HG03135 (cell line): Measurements from ENCODE around the gene GOLGA6A.
"Not testable (repeated sequence)": the region's sequence is repeated elsewhere in the genome, so short reads cannot be mapped to it uniquely, and the experiment has no call there.

Experiments
- ATAC-seq: cut with Tn5 transposase; IDR thresholded peaks from one replicate; pipeline ENCODE4 v1.9.1; 2021; ENCODE audit warnings: mild to moderate bottlenecking, moderate library complexity; ENCODE audit not compliant: unreplicated experiment

The GOLGA6A gene

DNA sequence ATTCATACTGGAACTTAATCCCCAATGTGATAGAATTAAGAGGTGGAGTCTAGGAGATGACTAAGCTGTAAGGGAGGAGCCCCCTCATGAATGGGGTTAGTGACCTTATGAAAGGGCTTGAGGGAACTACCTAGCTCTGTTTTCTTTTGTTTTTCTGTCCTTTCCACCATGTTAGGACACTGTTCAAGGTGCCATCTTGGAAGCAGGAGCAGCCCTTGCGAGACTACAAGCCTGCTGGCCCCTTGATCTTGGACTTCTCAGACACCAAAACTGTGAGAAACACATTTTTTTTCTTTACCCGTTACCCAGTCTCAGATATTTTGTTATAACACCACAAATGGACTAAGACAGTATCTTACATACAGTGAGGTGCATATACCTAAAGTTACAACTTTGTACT lies 26.5 kb downstream of the GOLGA6A start:
- no peak for ATAC-seq

DNA sequence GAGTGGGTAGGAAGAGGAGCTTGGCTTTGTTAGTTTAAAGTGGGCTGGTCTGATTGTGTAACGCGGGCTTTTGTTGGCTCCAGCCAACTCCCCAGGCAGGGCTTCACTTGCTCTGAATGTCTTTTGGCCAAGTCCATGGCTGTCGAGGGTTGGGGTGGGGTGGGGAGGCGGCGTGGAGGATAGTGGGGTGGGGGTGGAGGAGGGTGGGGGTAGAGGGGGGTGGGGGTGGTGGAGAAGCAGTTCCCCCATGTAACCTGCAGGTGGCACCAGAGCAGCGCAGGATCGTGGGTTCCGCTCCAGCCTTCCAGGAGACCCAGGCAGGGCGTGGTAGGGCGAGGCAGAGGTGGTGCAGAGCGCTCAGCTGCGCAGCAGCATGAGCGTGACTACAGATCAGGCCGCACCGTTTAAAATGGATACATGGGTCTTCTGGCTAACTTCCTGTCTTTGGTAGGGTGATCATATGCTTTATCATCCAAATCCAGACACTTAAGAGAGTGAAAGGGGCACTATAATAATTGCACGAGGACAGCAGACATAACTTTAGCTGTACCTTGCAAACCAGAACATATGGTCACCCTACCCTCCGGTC lies 28.3 kb downstream of the GOLGA6A start:
- no peak for ATAC-seq

DNA sequence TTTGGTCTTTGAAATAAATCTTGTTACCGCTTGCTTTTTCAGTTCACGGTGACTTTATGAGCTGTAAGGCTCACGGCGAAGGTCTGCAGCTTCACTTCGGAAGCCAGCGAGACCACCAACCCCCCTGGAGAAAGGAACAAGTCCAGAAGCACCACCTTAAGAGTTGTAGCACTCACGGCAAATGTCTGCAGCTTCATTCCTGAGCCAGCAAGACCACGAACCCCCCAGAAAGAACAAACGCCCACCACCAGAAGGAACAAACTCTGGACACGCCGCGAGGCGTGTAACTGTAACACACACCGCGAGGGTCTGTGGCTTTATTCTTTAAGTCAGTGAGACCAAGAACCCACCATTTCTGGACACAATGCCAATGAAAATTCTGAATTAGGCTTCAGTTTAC lies 28.8 kb downstream of the GOLGA6A start:
- ATAC-seq = no peak

DNA sequence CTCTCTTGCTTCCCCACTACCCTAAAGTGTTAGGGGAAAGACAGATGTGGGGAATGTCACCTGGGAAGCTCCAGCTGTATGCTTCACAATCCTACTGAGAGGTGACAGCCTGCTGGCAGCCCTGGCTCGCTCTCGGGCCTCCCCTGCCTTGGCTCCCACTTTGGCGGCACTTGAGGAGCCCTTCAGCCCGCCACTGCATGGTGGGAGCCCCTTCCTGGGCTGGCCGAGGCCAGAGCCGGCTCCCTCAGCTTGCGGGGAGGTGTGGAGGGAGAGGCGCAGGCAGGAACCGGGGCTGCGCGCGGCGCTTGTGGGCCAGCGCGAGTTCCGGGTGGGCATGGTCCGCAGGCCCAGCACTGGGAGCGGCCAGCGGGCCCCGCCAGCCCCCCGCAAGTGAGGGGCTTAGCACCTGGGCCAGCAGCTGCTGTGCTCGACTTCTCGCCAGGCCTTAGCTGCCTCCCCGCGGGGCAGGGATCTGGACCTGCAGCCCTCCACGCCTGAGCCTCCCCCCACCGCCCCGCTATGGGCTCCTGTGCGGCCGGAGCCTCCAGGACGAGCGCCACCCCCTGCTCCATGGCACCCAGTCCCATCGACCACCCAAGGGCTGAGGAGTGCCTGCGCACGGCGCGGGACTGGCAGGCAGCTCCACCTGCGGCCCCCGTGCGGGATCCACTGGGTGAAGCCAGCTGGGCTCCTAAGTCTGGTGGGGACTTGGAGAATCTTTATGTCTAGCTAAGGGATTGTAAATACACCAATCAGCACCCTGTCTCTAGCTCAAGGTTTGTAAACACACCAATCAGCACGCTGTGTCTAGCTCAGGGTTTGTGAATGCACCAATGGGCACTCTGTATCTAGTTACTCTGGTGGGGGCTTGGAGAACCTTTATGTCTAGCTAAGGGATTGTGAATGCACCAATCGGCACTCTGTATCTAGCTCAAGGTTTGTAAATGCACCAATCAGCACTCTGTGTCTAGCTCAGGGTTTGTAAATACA lies 29.8 kb downstream of the GOLGA6A start:
- not testable (repeated sequence) for ATAC-seq

DNA sequence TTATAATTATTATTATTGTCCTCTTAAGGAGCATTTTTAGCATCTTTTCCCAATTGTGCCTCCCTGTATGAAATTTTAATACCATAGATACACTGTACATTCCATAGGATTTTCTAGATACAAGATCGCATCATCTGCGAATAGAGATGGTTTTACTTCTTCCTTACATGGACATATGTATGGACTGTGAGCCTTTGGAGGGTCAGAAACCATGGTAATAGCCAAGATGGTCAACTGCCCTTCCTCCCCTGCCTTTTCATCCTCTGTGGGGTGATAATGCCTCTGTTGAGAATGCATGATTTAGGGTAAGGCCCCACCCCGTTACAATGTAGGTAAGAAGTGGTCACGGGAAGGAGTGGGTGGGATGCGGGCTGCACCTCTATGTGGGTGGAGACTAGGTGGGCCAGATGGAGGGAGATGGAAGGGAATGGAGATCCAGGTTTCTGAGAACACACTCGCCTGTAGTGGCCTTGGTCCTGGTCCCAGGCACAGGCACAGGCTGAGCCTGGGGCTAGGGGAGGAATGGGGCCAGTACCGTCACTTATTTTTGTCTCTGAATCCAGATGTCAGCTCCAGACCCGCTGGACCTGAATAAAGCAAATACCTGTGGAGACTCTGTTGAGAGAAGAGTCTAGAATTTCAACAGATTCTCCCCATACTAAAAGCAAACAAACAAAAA lies 31.7 kb downstream of the GOLGA6A start:
- no peak for ATAC-seq

DNA sequence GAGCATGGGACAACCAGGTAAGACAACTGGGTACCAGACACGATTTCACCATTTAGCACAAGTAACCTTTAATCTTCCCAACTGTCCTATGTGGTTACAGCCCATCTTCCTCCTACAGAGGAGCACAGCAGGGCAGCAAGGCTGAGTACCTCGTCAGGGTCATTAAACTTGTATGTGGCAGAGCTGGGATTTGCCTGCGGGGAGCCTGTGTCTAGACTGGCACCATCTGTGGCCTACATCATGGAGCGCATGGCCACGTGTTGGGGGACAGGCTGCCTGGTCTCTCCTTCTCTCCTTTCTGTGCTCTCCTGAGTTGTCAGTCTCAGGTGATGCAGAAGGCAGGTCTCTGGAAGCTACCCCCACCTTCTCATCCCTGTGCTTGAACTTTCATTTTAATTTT lies 32.2 kb downstream of the GOLGA6A start:
- no peak for ATAC-seq

DNA sequence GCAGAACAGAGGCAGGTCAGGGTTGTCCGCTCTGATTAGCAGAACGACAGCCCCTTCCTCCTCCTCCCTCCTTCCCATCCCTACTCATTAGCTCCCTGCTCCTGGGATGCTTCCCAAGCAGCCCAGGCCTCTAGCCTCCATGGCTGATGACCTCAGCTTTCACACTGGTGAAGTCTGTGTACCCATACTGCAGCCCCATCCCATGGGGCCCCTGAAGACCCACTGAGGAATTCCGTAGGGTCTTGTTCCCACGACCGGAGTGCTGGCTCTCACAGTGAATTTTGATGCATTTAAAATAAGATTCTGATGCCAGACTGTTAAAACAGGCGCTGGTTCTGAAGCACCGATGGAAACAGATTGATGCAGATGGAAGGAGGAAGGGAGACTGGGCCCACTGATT lies 36.1 kb downstream of the GOLGA6A start:
- ATAC-seq = no peak

DNA sequence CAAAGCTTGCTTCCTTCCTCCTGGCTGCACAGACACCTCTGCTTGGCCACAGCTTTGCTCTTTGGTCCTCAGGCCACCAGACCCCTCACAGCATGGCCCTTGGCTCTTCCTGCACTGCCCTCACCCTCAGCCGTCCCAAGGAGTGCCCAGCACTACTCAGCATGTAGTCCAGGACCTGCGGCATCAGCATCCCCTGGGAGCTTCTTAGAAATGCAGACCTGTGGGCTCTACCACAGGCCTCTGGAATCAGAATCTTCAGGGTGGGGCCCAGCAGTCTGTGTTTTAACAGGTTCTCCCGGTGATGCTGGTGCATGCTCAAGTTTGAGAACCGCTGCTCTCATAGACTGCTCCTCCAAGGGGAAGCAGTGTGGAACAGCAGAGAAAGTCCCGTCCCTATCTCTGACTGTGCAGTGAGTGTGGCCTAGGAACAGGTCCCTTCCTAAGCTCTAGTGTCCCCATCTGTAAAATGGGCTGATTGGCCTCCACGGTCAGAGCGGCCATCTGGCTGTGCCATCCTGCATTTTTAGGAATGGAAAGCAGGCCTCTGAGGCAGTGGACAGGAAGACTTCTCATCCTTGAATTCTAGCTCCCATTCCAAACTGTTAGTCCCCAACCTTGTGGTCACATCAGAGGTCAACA lies 36.6 kb downstream of the GOLGA6A start:
- no peak for ATAC-seq

DNA sequence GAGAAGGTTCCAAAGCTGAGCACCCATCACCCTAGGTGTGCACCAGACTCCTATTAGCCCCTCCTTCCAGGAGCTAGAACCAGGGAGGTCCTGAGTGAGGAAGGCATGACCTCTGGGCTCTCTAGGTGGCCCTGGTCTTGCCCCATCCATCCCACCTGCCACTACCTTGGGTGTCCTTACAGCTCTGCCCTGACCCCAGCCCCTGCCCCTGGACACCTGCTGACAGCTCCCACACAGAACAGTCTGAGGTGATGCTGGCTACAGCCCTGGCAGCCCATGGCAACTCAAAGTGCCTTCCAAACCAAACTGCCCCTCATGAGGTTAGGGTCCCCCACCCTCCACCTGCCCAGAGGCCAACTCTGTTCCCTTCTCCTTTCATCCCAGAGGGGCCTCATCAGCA lies 37.2 kb downstream of the GOLGA6A start:
- ATAC-seq = no peak

DNA sequence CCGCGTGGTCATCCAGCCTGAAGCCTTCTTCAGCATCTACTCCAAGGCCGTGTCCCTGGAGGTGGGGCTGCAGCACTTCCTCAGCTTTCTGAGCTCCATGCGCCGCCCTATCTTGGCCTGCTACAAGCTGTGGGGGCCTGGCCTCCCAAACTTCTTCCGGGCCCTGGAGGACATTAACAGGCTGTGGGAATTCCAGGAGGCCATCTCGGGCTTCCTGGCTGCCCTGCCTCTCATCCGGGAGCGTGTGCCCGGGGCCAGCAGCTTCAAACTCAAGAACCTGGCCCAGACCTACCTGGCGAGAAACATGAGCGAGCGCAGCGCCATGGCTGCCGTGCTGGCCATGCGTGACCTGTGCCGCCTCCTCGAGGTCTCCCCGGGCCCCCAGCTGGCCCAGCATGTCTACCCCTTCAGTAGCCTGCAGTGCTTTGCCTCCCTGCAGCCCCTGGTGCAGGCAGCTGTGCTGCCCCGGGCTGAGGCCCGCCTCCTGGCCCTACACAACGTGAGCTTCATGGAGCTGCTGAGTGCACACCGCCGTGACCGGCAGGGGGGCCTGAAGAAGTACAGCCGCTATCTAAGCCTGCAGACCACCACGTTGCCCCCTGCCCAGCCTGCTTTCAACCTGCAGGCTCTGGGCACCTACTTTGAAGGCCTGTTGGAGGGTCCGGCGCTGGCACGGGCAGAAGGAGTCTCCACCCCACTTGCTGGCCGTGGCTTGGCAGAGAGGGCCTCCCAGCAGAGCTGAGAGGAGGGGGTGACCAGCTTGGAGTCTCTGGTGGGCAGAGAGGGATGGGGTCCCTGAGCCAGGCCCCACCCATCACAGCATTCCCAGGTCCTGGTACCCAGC lies 37.9 kb downstream of the GOLGA6A start:
- no peak for ATAC-seq

DNA sequence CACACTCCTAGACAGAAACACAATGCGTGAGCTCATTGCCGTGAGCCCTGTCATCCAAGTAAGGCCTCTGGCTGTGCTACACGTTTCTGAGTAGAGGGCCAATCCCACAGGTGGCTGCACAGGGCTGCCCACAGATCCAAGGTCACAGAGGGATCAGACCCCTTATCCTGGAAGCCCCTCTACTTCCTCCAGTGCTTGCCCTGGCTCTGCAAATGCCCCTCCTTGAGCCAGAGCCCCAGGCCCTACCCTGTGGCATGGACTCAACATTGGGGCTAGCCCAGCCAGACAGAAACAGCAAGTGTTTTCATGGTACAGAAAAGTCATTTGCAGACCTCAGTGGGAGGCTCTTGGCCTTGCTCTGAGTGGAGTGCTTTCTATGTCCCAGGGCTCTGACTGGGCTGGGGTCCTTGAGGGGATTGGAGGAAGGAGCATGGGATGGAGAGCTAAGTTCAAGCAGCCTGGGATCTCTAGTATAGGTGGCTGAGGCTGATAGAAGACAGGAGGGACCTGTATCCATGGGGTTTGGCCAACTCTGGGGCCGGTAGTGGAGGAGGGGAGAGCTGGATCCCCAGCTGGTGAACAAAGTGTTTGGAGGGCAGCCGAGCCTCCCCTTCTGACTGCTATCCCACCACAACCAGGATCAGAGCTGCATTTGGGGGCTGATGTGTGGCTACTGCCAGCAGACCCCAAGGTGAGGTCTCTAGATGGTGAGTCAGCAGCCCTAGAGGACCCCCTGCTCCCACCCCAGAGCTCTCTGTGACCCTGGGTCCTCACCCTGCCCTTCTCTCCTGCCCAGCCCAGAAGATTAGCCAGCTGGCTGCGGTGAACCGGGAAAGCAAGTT lies 38.7 kb downstream of the GOLGA6A start:
- no peak for ATAC-seq

DNA sequence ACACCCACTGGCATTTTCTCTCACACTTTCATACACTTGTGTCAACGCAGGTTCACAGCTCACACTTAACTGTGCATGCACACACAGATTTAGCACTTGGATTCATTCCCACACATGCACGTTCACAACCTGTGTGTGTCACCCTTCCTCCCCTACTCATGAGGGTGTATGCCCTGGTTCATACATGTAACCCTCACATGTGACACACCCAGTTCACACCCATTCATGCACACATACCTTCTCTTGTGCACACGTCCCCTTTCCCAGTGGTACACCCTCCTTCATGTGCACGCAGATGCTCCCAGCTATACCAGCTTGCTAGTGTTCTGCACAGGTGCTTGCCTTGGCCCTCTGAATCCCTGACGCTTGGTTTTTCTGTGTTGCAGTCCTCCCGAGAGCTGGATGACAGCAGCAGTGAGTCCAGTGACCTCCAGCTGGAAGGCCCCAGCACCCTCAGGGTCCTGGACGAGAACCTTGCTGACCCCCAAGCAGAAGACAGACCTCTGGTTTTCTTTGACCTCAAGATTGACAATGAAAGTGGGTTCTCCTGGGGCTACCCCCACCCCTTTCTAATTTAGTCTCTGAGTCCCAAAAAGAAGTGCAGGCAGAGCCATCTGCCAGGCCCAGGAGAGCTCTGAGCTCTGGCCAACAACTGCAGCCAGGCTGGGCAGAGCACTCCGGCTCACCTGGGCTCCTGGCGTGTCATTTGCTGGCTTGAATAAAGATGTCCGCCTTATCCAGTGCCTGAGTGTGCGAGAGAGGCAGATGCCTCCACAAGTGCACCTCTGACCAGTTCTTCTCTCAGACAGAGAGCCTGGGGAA lies 39.5 kb downstream of the GOLGA6A start:
- ATAC-seq = no peak

DNA sequence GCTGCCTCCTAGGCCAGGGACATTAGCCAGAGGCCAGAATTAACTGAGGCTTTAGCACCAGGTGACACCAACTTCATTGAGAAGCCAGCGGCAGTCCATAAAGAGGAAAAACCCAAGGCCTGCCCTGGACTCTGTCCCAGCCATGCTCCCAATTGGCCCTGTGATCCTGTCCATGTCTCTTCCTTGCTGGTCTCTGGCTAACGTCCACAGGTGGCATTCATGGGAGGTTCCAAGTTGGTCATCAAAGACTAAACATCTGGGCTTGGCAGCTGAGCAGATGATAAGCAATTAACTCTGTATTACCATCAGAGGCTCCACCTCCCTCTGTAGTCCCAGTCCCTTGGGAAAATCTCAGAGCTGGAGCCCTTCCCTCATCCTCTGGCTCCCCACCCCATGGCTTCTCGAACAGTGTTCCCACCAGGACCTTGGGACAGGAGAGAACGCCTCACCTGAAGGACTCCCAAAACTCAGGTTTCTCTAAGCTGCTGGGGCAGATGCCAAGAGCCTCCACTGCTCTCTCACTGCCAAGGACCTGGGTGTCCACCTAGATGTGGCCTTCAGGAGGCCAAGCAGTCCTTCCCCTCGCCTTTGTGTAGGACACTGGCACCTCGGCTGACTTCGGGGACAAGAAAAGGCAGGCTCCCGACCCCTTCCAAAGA lies 40.4 kb downstream of the GOLGA6A start:
- no peak for ATAC-seq

DNA sequence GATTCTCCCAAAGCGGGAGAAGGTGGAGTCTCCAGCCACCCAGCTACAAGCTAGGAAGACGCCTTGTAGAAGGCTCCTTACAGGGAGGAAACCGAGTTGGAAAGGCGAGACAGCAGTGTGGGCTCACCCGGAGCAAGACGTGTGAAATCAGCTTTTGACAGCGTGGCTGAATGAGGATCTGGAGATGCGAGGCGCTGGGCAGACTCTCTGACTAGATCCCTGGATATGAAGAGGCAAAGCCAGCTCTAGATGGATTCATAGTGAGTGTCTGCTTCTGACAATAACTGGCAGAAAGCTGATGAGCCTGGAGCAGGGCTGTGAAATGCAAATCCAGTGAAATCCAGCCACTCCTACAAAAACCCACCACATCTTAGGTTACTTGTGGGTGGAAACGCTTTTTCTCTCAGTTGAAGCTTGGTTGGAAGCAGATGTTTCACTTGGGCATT lies 41.0 kb downstream of the GOLGA6A start:
- ATAC-seq = no peak

DNA sequence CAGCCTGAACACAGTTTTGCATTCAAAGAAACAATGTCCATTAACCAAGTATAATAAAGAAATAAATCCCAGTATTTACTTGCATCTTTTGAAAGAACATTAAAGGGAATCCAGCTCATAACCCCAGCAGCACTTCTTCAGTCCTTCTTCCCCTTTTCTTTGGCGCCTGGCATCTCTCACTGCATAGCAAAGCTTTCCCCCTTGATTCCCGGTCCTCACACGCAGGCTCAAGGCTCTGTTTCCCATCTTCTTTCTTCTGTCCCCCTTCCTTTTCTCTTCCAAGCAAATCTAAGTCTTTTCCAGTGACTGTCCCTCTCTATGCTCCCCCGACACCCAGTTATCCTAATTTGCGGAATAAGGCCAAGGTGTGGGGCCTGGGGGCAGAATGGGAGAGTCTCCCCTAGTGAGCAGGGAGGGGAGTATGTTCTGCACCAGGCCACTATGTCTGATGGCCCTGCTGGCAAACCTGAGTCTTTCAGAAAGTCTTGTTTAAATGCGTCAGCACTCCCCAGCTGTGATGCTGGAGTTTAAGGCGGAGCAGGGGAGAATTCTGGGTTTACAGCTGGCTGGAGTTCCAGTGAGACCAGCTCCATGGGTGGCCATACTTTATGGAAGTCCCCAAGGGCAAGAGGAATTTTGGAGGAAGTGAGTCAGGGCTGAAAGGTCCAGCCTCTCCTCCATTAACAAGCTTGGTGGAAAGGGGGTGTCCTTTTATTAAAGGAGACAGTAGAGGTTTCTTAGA lies 42.1 kb downstream of the GOLGA6A start:
- no peak for ATAC-seq

DNA sequence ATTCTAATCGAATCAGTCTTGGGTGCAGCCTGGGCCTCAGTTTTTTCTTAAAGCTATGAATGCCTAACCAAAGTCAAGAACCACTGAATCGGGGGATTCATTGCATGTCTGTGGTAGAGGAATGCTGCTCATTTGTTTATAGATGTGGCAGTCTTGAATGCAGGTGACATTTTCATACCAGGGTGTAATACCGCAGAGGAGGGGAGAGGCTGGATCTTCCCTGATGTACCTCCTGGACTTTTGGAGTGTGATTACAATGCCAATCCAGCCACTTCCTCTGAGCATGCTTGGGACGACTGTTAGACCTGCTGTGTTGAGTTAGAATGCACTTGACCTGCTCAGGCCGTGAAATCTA lies 42.7 kb downstream of the GOLGA6A start:
- ATAC-seq = no peak
